ENCODE measurements around the gene MLIP. TPM values are rescaled to one million over a fixed set of nuclear protein-coding genes. Genes with fewer than 3 reads are reported as not detected.

MLIP gene
- total RNA-seq, 2 experiments from 2014 or later: not detected

- intact Hi-C loops (cut with micrococcal nuclease; ENCODE audit: unreplicated experiment): no loop called here
- Histone ChIP-seq H3K36me3 (ENCODE audit: insufficient read depth, low read length) (no peaks in the 10 kb centered on the region), H3K4me3 (ENCODE audit: low read depth, low read length, poor library complexity, severe bottlenecking) (no peak overlapping the region), H3K27ac (ENCODE audit: low read depth, low read length, poor library complexity, severe bottlenecking) (no peak overlapping the region), H3K4me1 (ENCODE audit: insufficient read depth, low read length, poor library complexity, severe bottlenecking) (no peaks in the 10 kb centered on the region), H3K79me2 (ENCODE audit: insufficient read depth, low read depth, low read length) (no peaks in the 10 kb centered on the region), H3K4me2 (ENCODE audit: low read length) (no peak overlapping the region), H4K20me1 (ENCODE audit: insufficient read depth, low read length) (no peaks in the 10 kb centered on the region), H2AFZ (ENCODE audit: low read length) (no peak overlapping the region), H3K9me3 (ENCODE audit: low read length) (no peaks in the 10 kb centered on the region), H3K9me2 (ENCODE audit: insufficient read depth, low read length) (no peaks in the 10 kb centered on the region)
- POLR2A ChIA-PET: no interaction called here
- CTCF ChIA-PET (ENCODE audit: unreplicated experiment): no interaction called here
- no peak for TF ChIP-seq EZH2phosphoT487 (IDR thresholded peaks at IDR 0.05; ENCODE audit: borderline replicate concordance, low read depth, low read length)
- TF ChIP-seq CTCF (conservative IDR thresholded peaks at IDR 0.05; ENCODE audit: low read length): no peak
- DNase-seq (ENCODE audit: low spot score): no peak
- no TSS peak for BruUV-seq (replicated peaks)
Measured at GRCh38 chr6:54138795-54139194, 27.6 kb downstream of the MLIP start.

- POLR2A ChIA-PET: no interaction called here
- H3K4me2 ChIP-seq (ENCODE audit: low read length): no peak overlapping the region
Measured at GRCh38 chr6:54140811-54141210, 29.6 kb downstream of the MLIP start.

More at GRCh38 chr6:54140811-54141210, 29.6 kb downstream of the MLIP start:
- Histone ChIP-seq H3K36me3 (ENCODE audit: insufficient read depth, low read length) (no peaks in the 10 kb centered on the region), H3K27ac (ENCODE audit: low read depth, low read length, poor library complexity, severe bottlenecking) (no peak overlapping the region), H4K20me1 (ENCODE audit: insufficient read depth, low read length) (no peaks in the 10 kb centered on the region), H3K9me3 (ENCODE audit: low read length) (no peaks in the 10 kb centered on the region), H2AFZ (ENCODE audit: low read length) (no peak overlapping the region), H3K4me3 (ENCODE audit: low read depth, low read length, poor library complexity, severe bottlenecking) (no peak overlapping the region), H3K4me1 (ENCODE audit: insufficient read depth, low read length, poor library complexity, severe bottlenecking) (no peaks in the 10 kb centered on the region), H3K9me2 (ENCODE audit: insufficient read depth, low read length) (no peaks in the 10 kb centered on the region), H3K79me2 (ENCODE audit: insufficient read depth, low read depth, low read length) (no peaks in the 10 kb centered on the region)
- intact Hi-C loops (cut with micrococcal nuclease; ENCODE audit: unreplicated experiment): no loop called here
- no TSS peak for BruUV-seq (replicated peaks)
- TF ChIP-seq EZH2phosphoT487 (IDR thresholded peaks at IDR 0.05; ENCODE audit: borderline replicate concordance, low read depth, low read length): no peak
- TF ChIP-seq CTCF (conservative IDR thresholded peaks at IDR 0.05; ENCODE audit: low read length): no peak
- CTCF ChIA-PET (ENCODE audit: unreplicated experiment): no interaction called here
- no peak for DNase-seq (ENCODE audit: low spot score)
